BJ (cell line): Measurements from ENCODE around the gene MKRN1. TPM values are rescaled to one million over a fixed set of nuclear protein-coding genes. Genes with fewer than 3 reads are reported as not detected.

Source experiments
- CTCF ChIA-PET: fragments of 350-600 bp; formaldehyde crosslinking; extraction: SDS; loops from one replicate; lab custom pipeline; 2021; ENCODE audit warnings: antibody characterized with exemption, inconsistent platforms; lab: Yijun Ruan, JAX
- POLR2A ChIA-PET: fragments of 300-600 bp; sonication (Branson Sonifier 250); formaldehyde crosslinking; extraction: SDS; loops from one replicate; lab custom pipeline; 2021; ENCODE audit warnings: antibody characterized with exemption; lab: Charles Lee
- DNase-seq: peaks from one replicate; pipeline ENCODE4 v3.0.0-alpha.2; 2011; ENCODE audit warnings: low read depth
- H3K27me3 ChIP-seq: 2 replicates; pipeline ENCODE4 v1.6.0; 2011; ENCODE audit warnings: low read length; ENCODE audit not compliant: control insufficient read depth, insufficient read depth
- H3K36me3 ChIP-seq: 2 replicates; pipeline ENCODE4 v1.5.1; 2011; ENCODE audit warnings: low read length; ENCODE audit not compliant: control insufficient read depth, insufficient read depth
- H3K4me3 ChIP-seq: 2 replicates; pipeline ENCODE4 v1.5.1; 2011; ENCODE audit warnings: low read depth, mild to moderate bottlenecking, control low read depth, low read length
- CTCF ChIP-seq: IDR thresholded peaks from 2 replicates; pipeline ENCODE4 v1.5.1; 2011; ENCODE audit warnings: low read depth, mild to moderate bottlenecking, control low read depth, inconsistent platforms, low read length, moderate library complexity; ENCODE audit not compliant: insufficient read depth
- polyA plus RNA-seq: library from polyadenylated mRNA; depleted of rRNA; stranded (reverse); fragments of >200 nt; gene quantifications from 2 replicates; pipeline ENCODE4 v1.2.3, GENCODE V29; 2011

Gene MKRN1
- polyA plus RNA-seq, 1 experiment = 61.2 TPM

GRCh38 chr7:140463111-140463510, 16.2 kb downstream of the MKRN1 start:
- no peak for DNase-seq
- CTCF ChIA-PET = no interaction called here
- Histone ChIP-seq H3K27me3 (no peaks in the 10 kb centered on the region), H3K4me3 (no peak overlapping the region), H3K36me3 (peaks cover 5% of the 10 kb centered on the region; the same call in 1 of the 2 replicates)
- TF ChIP-seq CTCF = no peak
- POLR2A ChIA-PET = no interaction called here

DNA sequence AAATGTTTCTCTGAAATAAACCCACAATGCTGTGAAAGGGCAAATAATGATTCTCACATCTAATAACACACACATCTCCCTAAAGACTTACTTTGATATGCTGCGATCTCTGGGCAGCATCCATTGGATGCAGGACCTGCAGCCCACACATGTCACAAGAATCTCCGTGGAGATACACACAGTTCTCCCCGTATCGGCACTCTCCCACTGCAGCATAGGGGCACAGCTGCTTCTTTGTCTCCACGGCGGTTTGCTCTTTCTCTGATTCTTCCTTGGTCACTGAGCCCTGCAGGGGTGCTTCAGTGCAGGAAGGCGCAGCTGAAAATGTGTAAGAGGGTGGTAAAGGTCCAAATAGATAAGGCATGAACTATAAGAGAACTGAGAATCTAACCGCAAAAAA, 20.4 kb downstream of the MKRN1 start:
- DNase-seq = no peak
- CTCF ChIA-PET = no interaction called here
- no peaks in the 10 kb centered on the region for H3K27me3 ChIP-seq
- POLR2A ChIA-PET = no interaction called here
- H3K36me3 ChIP-seq = peaks cover 12% of the 10 kb centered on the region
- TF ChIP-seq CTCF = no peak
- H3K4me3 ChIP-seq = no peak overlapping the region

GRCh38 chr7:140458201-140458600, 21.1 kb downstream of the MKRN1 start:
- DNase-seq = no peak
- Histone ChIP-seq H3K36me3 (peaks cover 12% of the 10 kb centered on the region), H3K4me3 (no peak overlapping the region), H3K27me3 (no peaks in the 10 kb centered on the region)
- CTCF ChIA-PET = no interaction called here
- no peak for TF ChIP-seq CTCF
- POLR2A ChIA-PET = no interaction called here

DNA sequence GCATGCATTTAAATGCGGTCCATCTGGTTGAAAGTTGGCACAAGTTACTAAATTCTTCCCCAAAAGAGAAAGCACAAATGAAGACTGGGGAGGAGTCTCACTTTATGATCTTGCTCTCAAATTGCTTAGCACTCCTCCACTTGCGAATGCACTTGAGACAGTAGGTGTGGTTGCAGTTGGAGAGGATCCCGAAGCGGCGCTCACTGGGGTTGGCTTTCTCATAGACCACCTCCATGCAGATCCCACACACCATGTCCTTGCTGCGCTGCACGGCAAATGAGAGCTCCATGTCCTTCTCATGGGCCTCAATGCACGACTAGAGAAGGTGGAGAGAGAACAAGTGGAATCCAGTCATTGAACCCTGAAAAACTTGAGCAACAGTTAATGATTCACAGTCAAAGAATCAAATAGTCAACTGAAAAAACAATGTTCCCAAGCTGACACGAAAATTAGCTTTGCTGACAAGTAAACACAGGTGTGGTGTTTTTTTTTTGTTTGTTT, 22.7 kb downstream of the MKRN1 start:
- no peaks in the 10 kb centered on the region for H3K27me3 ChIP-seq
- H3K4me3 ChIP-seq = no peak overlapping the region
- ChIA-PET POLR2A (no interaction called here), CTCF (interaction anchor here (0.6 to 0.9 kb wide), 2 partner anchors 19 to 346 kb away, joined by 3 read pairs; no protein-coding TSS in a partner anchor)
- no peak for TF ChIP-seq CTCF
- DNase-seq = no peak
- H3K36me3 ChIP-seq = peaks cover 13% of the 10 kb centered on the region

GRCh38 chr7:140455743-140456142, 23.6 kb downstream of the MKRN1 start:
- no peak for TF ChIP-seq CTCF
- Histone ChIP-seq H3K4me3 (no peak overlapping the region), H3K36me3 (peaks cover 13% of the 10 kb centered on the region), H3K27me3 (no peaks in the 10 kb centered on the region)
- ChIA-PET CTCF (no interaction called here), POLR2A (no interaction called here)
- DNase-seq = no peak
